ENCODE data around the gene VIM. TPM values are rescaled to one million over a fixed set of nuclear protein-coding genes. Genes with fewer than 3 reads are reported as not detected.

Gene VIM
- total and polyA plus RNA-seq, 2 experiments from 2014 or later: 131 to 228 TPM

- H3K27ac Mint-ChIP-seq: no peak overlapping the region
- peaks cover 18% of the 10 kb centered on the region; the same call in 2 of the 3 replicates for H3K36me3 Mint-ChIP-seq (ENCODE audit: low read depth)
- Histone ChIP-seq H3K27ac (ENCODE audit: low read depth) (no peak overlapping the region), H3K4me3 (no peak overlapping the region), H3K27me3 (ENCODE audit: insufficient read depth) (no peaks in the 10 kb centered on the region), H3F3A (replicated peaks; ENCODE audit: low read depth) (no peaks in the 10 kb centered on the region), H2AFZ (no peak overlapping the region), H3K79me2 (replicated peaks; ENCODE audit: insufficient read depth) (no peaks in the 10 kb centered on the region), H3K9me2 (ENCODE audit: insufficient read depth) (no peaks in the 10 kb centered on the region; the same call in 1 of the 2 replicates), H3K36me3 (ENCODE audit: insufficient read depth) (0 out of 2 replicates have a peak, but pooled peaks cover 9% of the 10 kb centered on the region), H3K4me2 (no peak overlapping the region), H3K4me1 (ENCODE audit: insufficient read depth) (no peaks in the 10 kb centered on the region), H4K20me1 (replicated peaks; ENCODE audit: insufficient read depth) (no peaks in the 10 kb centered on the region)
- peaks cover 4% of the 10 kb centered on the region for H3K27me3 Mint-ChIP-seq (ENCODE audit: insufficient read depth, low read depth, poor library complexity)
- ATAC-seq: no peak
- H3K4me3 Mint-ChIP-seq: no peak overlapping the region
- DNase-seq (ENCODE audit: low spot score): no peak
- H3K9me3 Mint-ChIP-seq: peaks cover 24% of the 10 kb centered on the region
- H3K4me1 Mint-ChIP-seq: no peaks in the 10 kb centered on the region
- TF ChIP-seq, protein P1, sequence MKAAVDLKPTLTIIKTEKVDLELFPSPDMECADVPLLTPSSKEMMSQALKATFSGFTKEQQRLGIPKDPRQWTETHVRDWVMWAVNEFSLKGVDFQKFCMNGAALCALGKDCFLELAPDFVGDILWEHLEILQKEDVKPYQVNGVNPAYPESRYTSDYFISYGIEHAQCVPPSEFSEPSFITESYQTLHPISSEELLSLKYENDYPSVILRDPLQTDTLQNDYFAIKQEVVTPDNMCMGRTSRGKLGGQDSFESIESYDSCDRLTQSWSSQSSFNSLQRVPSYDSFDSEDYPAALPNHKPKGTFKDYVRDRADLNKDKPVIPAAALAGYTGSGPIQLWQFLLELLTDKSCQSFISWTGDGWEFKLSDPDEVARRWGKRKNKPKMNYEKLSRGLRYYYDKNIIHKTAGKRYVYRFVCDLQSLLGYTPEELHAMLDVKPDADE (IDR thresholded peaks at IDR 0.05): no peak
- TF ChIP-seq ZNF114 (CRISPR knock-in tag; IDR thresholded peaks at IDR 0.05): no peak
- no peak for TF ChIP-seq EZH2phosphoT487 (IDR thresholded peaks at IDR 0.05; ENCODE audit: unreplicated experiment)
- TF ChIP-seq JUNB (IDR thresholded peaks at IDR 0.05; ENCODE audit: unreplicated experiment): no peak
- no peak for TF ChIP-seq NANOG (IDR thresholded peaks at IDR 0.05; ENCODE audit: borderline replicate concordance)
- TF ChIP-seq, protein P2, sequence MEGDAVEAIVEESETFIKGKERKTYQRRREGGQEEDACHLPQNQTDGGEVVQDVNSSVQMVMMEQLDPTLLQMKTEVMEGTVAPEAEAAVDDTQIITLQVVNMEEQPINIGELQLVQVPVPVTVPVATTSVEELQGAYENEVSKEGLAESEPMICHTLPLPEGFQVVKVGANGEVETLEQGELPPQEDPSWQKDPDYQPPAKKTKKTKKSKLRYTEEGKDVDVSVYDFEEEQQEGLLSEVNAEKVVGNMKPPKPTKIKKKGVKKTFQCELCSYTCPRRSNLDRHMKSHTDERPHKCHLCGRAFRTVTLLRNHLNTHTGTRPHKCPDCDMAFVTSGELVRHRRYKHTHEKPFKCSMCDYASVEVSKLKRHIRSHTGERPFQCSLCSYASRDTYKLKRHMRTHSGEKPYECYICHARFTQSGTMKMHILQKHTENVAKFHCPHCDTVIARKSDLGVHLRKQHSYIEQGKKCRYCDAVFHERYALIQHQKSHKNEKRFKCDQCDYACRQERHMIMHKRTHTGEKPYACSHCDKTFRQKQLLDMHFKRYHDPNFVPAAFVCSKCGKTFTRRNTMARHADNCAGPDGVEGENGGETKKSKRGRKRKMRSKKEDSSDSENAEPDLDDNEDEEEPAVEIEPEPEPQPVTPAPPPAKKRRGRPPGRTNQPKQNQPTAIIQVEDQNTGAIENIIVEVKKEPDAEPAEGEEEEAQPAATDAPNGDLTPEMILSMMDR (conservative IDR thresholded peaks at IDR 0.05; ENCODE audit: low read depth in 2 of 2): no peak
- no peak for TF ChIP-seq EZH2 (IDR thresholded peaks at IDR 0.05; ENCODE audit: low read depth, unreplicated experiment)
- TF ChIP-seq, protein P3, sequence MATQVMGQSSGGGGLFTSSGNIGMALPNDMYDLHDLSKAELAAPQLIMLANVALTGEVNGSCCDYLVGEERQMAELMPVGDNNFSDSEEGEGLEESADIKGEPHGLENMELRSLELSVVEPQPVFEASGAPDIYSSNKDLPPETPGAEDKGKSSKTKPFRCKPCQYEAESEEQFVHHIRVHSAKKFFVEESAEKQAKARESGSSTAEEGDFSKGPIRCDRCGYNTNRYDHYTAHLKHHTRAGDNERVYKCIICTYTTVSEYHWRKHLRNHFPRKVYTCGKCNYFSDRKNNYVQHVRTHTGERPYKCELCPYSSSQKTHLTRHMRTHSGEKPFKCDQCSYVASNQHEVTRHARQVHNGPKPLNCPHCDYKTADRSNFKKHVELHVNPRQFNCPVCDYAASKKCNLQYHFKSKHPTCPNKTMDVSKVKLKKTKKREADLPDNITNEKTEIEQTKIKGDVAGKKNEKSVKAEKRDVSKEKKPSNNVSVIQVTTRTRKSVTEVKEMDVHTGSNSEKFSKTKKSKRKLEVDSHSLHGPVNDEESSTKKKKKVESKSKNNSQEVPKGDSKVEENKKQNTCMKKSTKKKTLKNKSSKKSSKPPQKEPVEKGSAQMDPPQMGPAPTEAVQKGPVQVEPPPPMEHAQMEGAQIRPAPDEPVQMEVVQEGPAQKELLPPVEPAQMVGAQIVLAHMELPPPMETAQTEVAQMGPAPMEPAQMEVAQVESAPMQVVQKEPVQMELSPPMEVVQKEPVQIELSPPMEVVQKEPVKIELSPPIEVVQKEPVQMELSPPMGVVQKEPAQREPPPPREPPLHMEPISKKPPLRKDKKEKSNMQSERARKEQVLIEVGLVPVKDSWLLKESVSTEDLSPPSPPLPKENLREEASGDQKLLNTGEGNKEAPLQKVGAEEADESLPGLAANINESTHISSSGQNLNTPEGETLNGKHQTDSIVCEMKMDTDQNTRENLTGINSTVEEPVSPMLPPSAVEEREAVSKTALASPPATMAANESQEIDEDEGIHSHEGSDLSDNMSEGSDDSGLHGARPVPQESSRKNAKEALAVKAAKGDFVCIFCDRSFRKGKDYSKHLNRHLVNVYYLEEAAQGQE (IDR thresholded peaks at IDR 0.05; ENCODE audit: unreplicated experiment): no peak
- TF ChIP-seq CREB1 (CRISPR knock-in tag; IDR thresholded peaks at IDR 0.05; ENCODE audit: low read depth): no peak
- TF ChIP-seq ZNF331 (CRISPR knock-in tag; IDR thresholded peaks at IDR 0.05; ENCODE audit: low read depth): no peak
- TF ChIP-seq STAT1 (IDR thresholded peaks at IDR 0.05; ENCODE audit: unreplicated experiment): no peak
- no peak for TF ChIP-seq ZNF462 (CRISPR knock-in tag; IDR thresholded peaks at IDR 0.05)
- TF ChIP-seq POLR2AphosphoS5 (IDR thresholded peaks at IDR 0.05; ENCODE audit: low read depth): no peak
Measured at GRCh38 chr10:17248964-17249363, 20.9 kb downstream of the VIM start.
